Uterus (tissue), 2 donors: Measurements from ENCODE around the gene UTP20.

Experiments used
- POLR2A ChIP-seq, 2 donors: fragments of 450-650 bp; IDR thresholded peaks; one replicate each; pipeline ENCODE4 v1.6.1; 2016; ENCODE audit warnings: antibody characterized with exemption in 2 of 2, mild to moderate bottlenecking in 1 of 2, moderate library complexity in 1 of 2
- TF ChIP-seq, protein P1 (sequence below), 4 experiments: fragments of 200-600 bp in 2 of 4; fragments of 450-650 bp in 2 of 4; sonication (generic) in 2 of 4; IDR thresholded peaks; one replicate each; pipeline ENCODE4 v1.5.1; 2016 to 2019; ENCODE audit warnings: antibody characterized with exemption in 4 of 4, mild to moderate bottlenecking in 2 of 4, moderate library complexity in 1 of 4

- TF ChIP-seq, protein P1, sequence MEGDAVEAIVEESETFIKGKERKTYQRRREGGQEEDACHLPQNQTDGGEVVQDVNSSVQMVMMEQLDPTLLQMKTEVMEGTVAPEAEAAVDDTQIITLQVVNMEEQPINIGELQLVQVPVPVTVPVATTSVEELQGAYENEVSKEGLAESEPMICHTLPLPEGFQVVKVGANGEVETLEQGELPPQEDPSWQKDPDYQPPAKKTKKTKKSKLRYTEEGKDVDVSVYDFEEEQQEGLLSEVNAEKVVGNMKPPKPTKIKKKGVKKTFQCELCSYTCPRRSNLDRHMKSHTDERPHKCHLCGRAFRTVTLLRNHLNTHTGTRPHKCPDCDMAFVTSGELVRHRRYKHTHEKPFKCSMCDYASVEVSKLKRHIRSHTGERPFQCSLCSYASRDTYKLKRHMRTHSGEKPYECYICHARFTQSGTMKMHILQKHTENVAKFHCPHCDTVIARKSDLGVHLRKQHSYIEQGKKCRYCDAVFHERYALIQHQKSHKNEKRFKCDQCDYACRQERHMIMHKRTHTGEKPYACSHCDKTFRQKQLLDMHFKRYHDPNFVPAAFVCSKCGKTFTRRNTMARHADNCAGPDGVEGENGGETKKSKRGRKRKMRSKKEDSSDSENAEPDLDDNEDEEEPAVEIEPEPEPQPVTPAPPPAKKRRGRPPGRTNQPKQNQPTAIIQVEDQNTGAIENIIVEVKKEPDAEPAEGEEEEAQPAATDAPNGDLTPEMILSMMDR (IDR thresholded peaks at IDR 0.05) = no peak
- no peak for TF ChIP-seq POLR2A (IDR thresholded peaks at IDR 0.05)
Observed at GRCh38 chr12:101351682-101352081, 71.8 kb downstream of the UTP20 start.
